Measurements from ENCODE around the gene IL34.

The IL34 gene

DNA sequence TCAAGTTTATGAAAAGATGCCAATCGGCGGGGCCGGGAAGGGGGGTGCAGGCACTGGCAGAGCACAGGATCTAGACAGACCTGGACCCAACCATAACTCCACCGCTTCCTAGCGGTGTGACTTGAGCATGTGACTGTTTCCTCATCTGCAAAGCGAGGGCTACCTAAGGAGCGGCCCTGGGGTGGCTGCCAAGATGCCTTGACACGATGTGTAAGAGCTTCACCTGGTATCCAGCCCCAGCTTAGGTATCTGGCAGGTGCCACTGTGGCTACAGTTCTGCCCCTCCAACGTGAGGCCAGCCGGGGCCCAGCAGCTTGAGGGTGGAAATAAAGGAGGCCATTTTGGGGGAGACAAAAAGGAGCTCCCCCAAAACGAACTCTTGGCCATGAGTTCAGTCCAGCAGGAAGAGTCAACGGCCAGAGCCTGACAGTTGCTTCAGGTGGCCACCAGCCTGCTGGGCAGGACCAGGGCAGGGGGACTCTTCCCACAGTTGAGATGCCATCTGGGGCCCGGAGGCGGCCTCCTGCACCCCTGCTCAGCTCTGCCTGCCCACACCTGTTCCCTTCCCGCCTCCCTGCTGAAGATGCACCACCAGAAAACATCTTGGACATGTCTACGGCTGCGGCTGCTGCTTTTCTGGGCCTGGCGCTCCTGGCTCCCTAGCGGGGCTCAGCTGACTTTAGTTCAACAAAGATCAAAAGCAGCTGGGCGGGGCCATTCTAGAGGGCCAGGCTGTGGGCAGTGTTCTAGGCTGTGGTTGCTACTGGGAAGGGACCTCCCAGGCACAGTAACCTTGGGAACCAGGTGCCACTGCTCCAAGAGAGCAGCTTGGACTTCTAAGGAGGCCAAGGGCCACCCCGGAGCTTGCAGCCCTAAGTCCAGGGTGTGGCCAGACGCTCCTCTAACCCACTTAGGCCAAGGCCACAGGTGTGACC lies 42.9 kb downstream of the IL34 start:
- Histone ChIP-seq H3K36me3 (ENCODE audit: insufficient read depth, low read depth, low read length) (no peaks in the 10 kb centered on the region), H3K9ac (ENCODE audit: low read depth, low read length) (no peak overlapping the region), H3K4me3 (ENCODE audit: low read length) (no peak overlapping the region), H3K4me1 (ENCODE audit: insufficient read depth, low read length) (peaks cover 20% of the 10 kb centered on the region; the same call in 1 of the 2 replicates), H3K27ac (ENCODE audit: low read length) (no peak overlapping the region), H3K27me3 (ENCODE audit: insufficient read depth, low read length) (peaks cover 17% of the 10 kb centered on the region; the same call in 1 of the 2 replicates), H3K9me3 (ENCODE audit: insufficient read depth, low read depth, low read length) (no peaks in the 10 kb centered on the region)

DNA sequence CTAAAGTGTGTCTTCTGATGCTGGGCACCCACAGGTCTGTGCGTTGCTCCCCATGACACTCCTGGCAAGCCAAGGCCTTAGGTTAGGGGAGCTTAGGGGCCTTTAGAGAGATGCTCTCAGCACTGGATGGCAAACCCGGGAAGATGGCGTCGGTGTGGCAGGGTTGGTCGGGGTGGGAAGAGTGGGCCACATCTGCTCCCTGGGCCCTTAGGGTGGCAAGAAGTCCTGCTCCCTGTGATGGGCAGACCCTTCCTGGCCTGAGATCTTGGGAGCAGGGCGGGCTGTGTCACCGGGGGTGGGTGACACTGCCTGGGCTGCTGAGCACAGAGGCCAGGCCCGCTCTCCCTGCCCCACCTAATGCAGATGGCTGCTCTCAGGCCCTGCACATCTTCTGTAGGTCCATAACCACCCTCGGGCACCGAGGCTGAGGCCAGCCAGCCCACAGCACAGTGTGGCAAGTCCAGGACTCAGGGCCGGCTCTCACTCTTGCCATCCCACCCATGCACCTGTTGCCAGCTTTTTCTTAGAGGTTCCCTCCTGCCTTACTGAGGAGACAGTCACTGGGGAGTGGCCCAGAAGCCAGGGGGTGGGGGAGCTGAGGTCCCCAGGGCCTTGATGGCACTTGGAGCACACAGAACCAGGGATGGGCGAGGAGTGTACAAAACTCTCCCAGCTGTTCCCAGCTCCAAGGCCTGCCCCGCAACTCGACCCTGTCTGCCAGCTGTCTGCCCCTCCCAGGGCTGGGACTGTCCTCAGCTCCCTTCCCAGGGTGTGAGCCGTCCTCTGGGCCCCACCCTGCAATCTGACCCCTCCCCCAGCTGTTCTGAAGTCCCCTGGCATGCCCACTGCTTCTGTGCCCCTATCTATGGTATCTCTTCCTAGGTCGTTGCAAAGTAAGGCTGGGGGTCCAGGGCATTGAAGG lies 43.9 kb downstream of the IL34 start:
- no peaks in the 10 kb centered on the region for H3K36me3 ChIP-seq (ENCODE audit: insufficient read depth, low read depth, low read length)
- peaks cover 21% of the 10 kb centered on the region for H3K4me1 ChIP-seq (ENCODE audit: insufficient read depth, low read length)
- H3K27ac ChIP-seq (ENCODE audit: low read length), result no peak overlapping the region
- no peak overlapping the region for H3K9ac ChIP-seq (ENCODE audit: low read depth, low read length)
- peaks cover 10% of the 10 kb centered on the region; the same call in 1 of the 2 replicates for H3K27me3 ChIP-seq (ENCODE audit: insufficient read depth, low read length)
- H3K4me3 ChIP-seq (ENCODE audit: low read length), result no peak overlapping the region
- no peaks in the 10 kb centered on the region for H3K9me3 ChIP-seq (ENCODE audit: insufficient read depth, low read depth, low read length)

DNA sequence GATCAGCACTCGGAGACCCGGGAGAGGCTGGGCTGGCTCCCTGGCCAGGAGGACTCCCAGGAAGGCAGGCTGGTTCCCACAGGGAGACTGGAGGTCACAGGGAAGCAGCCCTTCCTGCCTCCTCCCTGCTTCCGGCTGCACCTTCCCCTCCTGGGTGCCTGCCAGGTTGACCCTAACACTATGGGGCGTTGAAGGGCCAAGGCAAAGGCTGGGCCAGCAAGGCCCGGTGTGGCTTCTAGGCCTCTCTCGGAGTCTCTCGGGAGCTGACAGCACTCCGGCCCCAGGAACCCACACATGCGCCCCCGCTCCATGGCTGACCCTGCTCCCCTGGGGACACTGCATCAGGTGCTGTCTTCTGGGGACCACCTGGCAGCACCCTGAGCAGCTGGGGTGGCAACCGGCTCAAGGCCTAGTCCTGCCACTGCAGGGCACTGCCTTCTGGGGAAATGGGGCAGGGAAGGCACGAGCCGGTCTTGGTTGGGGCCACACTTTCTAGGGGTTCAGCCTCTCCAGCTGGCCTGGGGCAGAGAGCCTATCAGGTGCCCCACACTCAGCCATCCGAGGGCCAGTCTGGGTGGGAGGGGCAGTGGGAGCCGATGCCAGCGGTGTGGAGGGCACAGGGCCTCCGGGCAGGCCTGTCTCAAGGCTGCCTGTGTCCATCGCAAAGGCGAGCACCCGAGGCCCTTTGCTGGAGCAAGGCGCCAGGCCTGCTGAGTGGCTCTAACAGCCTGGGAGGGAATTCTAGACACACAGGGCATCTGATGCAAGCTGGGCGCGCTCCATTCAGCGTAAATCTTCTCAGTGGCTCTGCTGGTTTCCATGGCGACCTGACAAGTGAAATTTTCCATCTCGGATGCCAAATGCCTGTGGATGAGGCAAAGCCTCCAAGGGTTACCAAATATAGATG lies 45.1 kb downstream of the IL34 start:
- H3K4me1 ChIP-seq (ENCODE audit: insufficient read depth, low read length), result peaks cover 29% of the 10 kb centered on the region
- H3K27me3 ChIP-seq (ENCODE audit: insufficient read depth, low read length), result peaks cover 5% of the 10 kb centered on the region; the same call in 1 of the 2 replicates
- no peak overlapping the region for H3K9ac ChIP-seq (ENCODE audit: low read depth, low read length)
- no peaks in the 10 kb centered on the region for H3K36me3 ChIP-seq (ENCODE audit: insufficient read depth, low read depth, low read length)
- no peak overlapping the region for H3K4me3 ChIP-seq (ENCODE audit: low read length)
- no peak overlapping the region for H3K27ac ChIP-seq (ENCODE audit: low read length)
- H3K9me3 ChIP-seq (ENCODE audit: insufficient read depth, low read depth, low read length), result no peaks in the 10 kb centered on the region

- Histone ChIP-seq H3K9ac (ENCODE audit: low read depth, low read length) (no peak overlapping the region), H3K4me1 (ENCODE audit: insufficient read depth, low read length) (peaks cover 25% of the 10 kb centered on the region), H3K27ac (ENCODE audit: low read length) (no peak overlapping the region), H3K4me3 (ENCODE audit: low read length) (no peak overlapping the region), H3K9me3 (ENCODE audit: insufficient read depth, low read depth, low read length) (no peaks in the 10 kb centered on the region), H3K27me3 (ENCODE audit: insufficient read depth, low read length) (no peaks in the 10 kb centered on the region), H3K36me3 (ENCODE audit: insufficient read depth, low read depth, low read length) (no peaks in the 10 kb centered on the region)
Measured at GRCh38 chr16:70692130-70692872, 45.9 kb downstream of the IL34 start.

DNA sequence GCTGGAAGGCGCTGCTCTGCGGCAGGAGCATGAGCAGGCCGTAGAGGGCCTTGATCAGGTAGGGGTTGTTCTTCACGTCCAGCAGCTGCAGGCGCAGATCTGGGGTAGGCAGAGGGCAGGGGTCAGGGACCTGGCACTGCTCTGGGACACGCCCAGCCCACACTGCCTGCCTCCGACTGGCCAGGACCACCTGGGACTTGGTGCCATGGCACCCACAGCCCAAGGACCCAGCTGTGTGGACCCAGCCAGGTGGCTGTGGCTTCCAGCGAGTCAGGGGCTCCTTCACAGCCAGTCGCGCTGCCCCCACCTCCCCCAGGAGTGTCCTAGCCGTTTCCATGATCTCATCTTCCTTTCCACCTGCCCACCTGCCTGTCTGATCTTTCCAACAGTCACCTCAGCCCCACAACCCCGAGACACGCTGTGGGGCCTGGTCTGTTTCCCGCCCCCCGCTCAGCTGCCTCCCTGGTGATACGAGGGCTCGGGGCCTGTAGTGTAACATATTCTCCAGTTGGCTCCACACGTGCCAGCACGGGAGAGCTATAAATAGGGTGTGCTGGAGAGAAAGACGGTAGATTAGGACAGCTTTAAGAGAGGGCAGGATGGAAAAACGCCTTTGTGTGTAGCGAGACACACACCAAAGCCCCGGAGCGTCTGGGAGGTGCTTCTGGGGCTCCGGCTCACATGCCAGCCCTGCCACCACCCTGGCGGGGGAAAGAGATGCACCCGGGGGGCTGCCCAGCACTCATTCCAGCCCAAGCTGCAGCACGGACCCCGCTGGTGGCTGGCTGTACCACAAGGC lies 46.7 kb downstream of the IL34 start:
- no peak overlapping the region for H3K4me3 ChIP-seq (ENCODE audit: low read length)
- no peak overlapping the region for H3K27ac ChIP-seq (ENCODE audit: low read length)
- no peaks in the 10 kb centered on the region for H3K9me3 ChIP-seq (ENCODE audit: insufficient read depth, low read depth, low read length)
- H3K4me1 ChIP-seq (ENCODE audit: insufficient read depth, low read length), result peaks cover 23% of the 10 kb centered on the region
- H3K9ac ChIP-seq (ENCODE audit: low read depth, low read length), result peak overlapping the region; percentile 37; the same call in 1 of the 2 replicates
- H3K36me3 ChIP-seq (ENCODE audit: insufficient read depth, low read depth, low read length), result no peaks in the 10 kb centered on the region
- no peaks in the 10 kb centered on the region for H3K27me3 ChIP-seq (ENCODE audit: insufficient read depth, low read length)

GRCh38 chr16:70694088-70694867 lies 47.9 kb downstream of the IL34 start:
- peak overlapping the region; percentile 37; the same call in 1 of the 2 replicates for H3K9ac ChIP-seq (ENCODE audit: low read depth, low read length)

GRCh38 chr16:70694868-70695218 lies 48.5 kb downstream of the IL34 start:
- H3K9me3 ChIP-seq (ENCODE audit: insufficient read depth, low read depth, low read length), result no peaks in the 10 kb centered on the region
- H3K4me1 ChIP-seq (ENCODE audit: insufficient read depth, low read length), result peaks cover 23% of the 10 kb centered on the region
- H3K27ac ChIP-seq (ENCODE audit: low read length), result peak overlapping the region; percentile 64
- no peaks in the 10 kb centered on the region for H3K36me3 ChIP-seq (ENCODE audit: insufficient read depth, low read depth, low read length)
- H3K4me3 ChIP-seq (ENCODE audit: low read length), result no peak overlapping the region
- no peak overlapping the region for H3K9ac ChIP-seq (ENCODE audit: low read depth, low read length)
- no peaks in the 10 kb centered on the region for H3K27me3 ChIP-seq (ENCODE audit: insufficient read depth, low read length)

More at GRCh38 chr16:70694088-70694867, 47.9 kb downstream of the IL34 start:
- H3K4me3 ChIP-seq (ENCODE audit: low read length), result no peak overlapping the region
- H3K27ac ChIP-seq (ENCODE audit: low read length), result peak overlapping the region; percentile 64
- H3K4me1 ChIP-seq (ENCODE audit: insufficient read depth, low read length), result peaks cover 23% of the 10 kb centered on the region
- no peaks in the 10 kb centered on the region for H3K27me3 ChIP-seq (ENCODE audit: insufficient read depth, low read length)
- H3K9me3 ChIP-seq (ENCODE audit: insufficient read depth, low read depth, low read length), result no peaks in the 10 kb centered on the region
- no peaks in the 10 kb centered on the region for H3K36me3 ChIP-seq (ENCODE audit: insufficient read depth, low read depth, low read length)

GRCh38 chr16:70695331-70696070 lies 49.1 kb downstream of the IL34 start:
- Histone ChIP-seq H3K27ac (ENCODE audit: low read length) (no peak overlapping the region), H3K9ac (ENCODE audit: low read depth, low read length) (peak overlapping the region; percentile 21; the same call in 1 of the 2 replicates), H3K36me3 (ENCODE audit: insufficient read depth, low read depth, low read length) (no peaks in the 10 kb centered on the region), H3K9me3 (ENCODE audit: insufficient read depth, low read depth, low read length) (no peaks in the 10 kb centered on the region), H3K4me1 (ENCODE audit: insufficient read depth, low read length) (peaks cover 23% of the 10 kb centered on the region), H3K4me3 (ENCODE audit: low read length) (no peak overlapping the region), H3K27me3 (ENCODE audit: insufficient read depth, low read length) (no peaks in the 10 kb centered on the region)

- Histone ChIP-seq H3K4me3 (ENCODE audit: low read length) (no peak overlapping the region), H3K27me3 (ENCODE audit: insufficient read depth, low read length) (no peaks in the 10 kb centered on the region), H3K4me1 (ENCODE audit: insufficient read depth, low read length) (peaks cover 23% of the 10 kb centered on the region), H3K36me3 (ENCODE audit: insufficient read depth, low read depth, low read length) (no peaks in the 10 kb centered on the region), H3K9me3 (ENCODE audit: insufficient read depth, low read depth, low read length) (no peaks in the 10 kb centered on the region), H3K27ac (ENCODE audit: low read length) (no peak overlapping the region), H3K9ac (ENCODE audit: low read depth, low read length) (no peak overlapping the region)
Measured at GRCh38 chr16:70696355-70696754, 50.0 kb downstream of the IL34 start.

All from iPS-20b (cell line).